Uterus (tissue), 2 donors: Measurements from ENCODE around the gene TGFBR3L.

ENCODE experiments used
- POLR2A ChIP-seq, 2 donors: fragments of 450-650 bp; IDR thresholded peaks; one replicate each; pipeline ENCODE4 v1.6.1; 2016; ENCODE audit warnings: antibody characterized with exemption in 2 of 2, mild to moderate bottlenecking in 1 of 2, moderate library complexity in 1 of 2
- TF ChIP-seq, protein P1 (sequence below), 4 experiments: fragments of 200-600 bp in 2 of 4; fragments of 450-650 bp in 2 of 4; sonication (generic) in 2 of 4; IDR thresholded peaks; one replicate each; pipeline ENCODE4 v1.5.1; 2016 to 2019; ENCODE audit warnings: antibody characterized with exemption in 4 of 4, mild to moderate bottlenecking in 2 of 4, moderate library complexity in 1 of 4

DNA sequence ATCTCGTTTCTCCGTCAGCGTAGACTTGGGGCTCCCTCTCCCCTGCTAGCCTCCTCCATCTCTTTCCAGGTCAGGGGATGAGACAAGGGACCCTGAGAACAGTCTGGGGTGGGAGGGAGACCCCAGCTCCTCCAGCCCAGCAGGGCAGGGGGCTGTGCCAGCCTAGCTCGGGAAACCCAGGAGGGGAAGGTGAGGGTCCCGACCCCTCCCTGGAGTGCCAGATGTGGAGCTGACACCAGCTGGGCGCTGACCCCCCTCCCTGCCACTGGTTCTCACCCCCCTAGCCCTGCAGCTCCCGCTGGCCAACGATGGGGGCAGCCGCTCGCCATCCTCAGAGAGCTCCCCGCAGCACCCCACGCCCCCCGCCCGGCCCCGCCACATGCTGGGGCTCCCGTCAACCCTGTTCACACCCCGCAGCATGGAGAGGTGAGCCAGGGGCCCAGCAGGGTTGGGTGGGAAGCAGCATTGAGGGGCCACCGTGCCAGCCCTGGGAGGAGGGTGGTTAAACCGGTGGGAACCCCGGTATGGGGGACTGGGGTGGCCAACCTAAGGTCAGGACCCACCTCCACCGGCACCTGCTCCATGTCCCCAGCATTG is 5.1 kb upstream of the TGFBR3L start:
- TF ChIP-seq, protein P1, sequence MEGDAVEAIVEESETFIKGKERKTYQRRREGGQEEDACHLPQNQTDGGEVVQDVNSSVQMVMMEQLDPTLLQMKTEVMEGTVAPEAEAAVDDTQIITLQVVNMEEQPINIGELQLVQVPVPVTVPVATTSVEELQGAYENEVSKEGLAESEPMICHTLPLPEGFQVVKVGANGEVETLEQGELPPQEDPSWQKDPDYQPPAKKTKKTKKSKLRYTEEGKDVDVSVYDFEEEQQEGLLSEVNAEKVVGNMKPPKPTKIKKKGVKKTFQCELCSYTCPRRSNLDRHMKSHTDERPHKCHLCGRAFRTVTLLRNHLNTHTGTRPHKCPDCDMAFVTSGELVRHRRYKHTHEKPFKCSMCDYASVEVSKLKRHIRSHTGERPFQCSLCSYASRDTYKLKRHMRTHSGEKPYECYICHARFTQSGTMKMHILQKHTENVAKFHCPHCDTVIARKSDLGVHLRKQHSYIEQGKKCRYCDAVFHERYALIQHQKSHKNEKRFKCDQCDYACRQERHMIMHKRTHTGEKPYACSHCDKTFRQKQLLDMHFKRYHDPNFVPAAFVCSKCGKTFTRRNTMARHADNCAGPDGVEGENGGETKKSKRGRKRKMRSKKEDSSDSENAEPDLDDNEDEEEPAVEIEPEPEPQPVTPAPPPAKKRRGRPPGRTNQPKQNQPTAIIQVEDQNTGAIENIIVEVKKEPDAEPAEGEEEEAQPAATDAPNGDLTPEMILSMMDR (IDR thresholded peaks at IDR 0.05): no peak
- TF ChIP-seq POLR2A (IDR thresholded peaks at IDR 0.05): no peak
